Spleen (tissue), 11 donors: Measurements from ENCODE around the gene IMPG2. TPM values are rescaled to one million over a fixed set of nuclear protein-coding genes. Genes with fewer than 3 reads are reported as not detected.

Source experiments
- DNase-seq: peaks from one replicate; pipeline ENCODE4 v3.0.0-alpha.2; 2020
- H3K27ac ChIP-seq, 8 donors: fragments of 200-600 bp; sonication (generic) in 7 of 8; 1 replicate in 4 of 8; 2 replicates in 4 of 8; pipeline versions ENCODE4 v1.5.0 to v1.8.0; 2016 to 2021; ENCODE audit warnings: inconsistent platforms in 4 of 8, mild to moderate bottlenecking in 4 of 8, moderate library complexity in 1 of 8
- H3K27me3 ChIP-seq, 7 donors: fragments of 200-600 bp; sonication (generic) in 6 of 7; replicated peaks in 1 of 7; 1 replicate in 4 of 7; 2 replicates in 3 of 7; pipeline versions ENCODE4 v1.5.0 to v1.8.0; 2016 to 2021; ENCODE audit warnings: inconsistent platforms in 3 of 7, mild to moderate bottlenecking in 1 of 7
- H3K36me3 ChIP-seq, 6 donors: fragments of 200-600 bp; sonication (generic) in 5 of 6; 1 replicate in 4 of 6; 2 replicates in 2 of 6; pipeline versions ENCODE4 v1.5.0 to v1.8.0; 2016 to 2021; ENCODE audit warnings: inconsistent platforms in 2 of 6
- H3K4me1 ChIP-seq, 6 donors: fragments of 200-600 bp; sonication (generic) in 5 of 6; 1 replicate in 3 of 6; 2 replicates in 3 of 6; pipeline versions ENCODE4 v1.5.0 to v1.8.0; 2016 to 2021; ENCODE audit warnings: inconsistent platforms in 3 of 6
- H3K4me3 ChIP-seq, 8 donors: fragments of 200-600 bp; sonication (generic) in 7 of 8; 1 replicate in 4 of 8; 2 replicates in 4 of 8; pipeline versions ENCODE4 v1.5.0 to v1.8.0; 2016 to 2021; ENCODE audit warnings: inconsistent platforms in 4 of 8, mild to moderate bottlenecking in 4 of 8, moderate library complexity in 2 of 8
- H3K9me3 ChIP-seq, 8 donors: fragments of 200-600 bp; sonication (generic) in 7 of 8; 1 replicate in 4 of 8; 2 replicates in 4 of 8; pipeline versions ENCODE4 v1.5.0 to v1.8.0; 2016 to 2021; ENCODE audit warnings: inconsistent platforms in 4 of 8
- CTCF ChIP-seq, 11 experiments: fragments of 200-600 bp in 7 of 11; fragments of 450-650 bp in 4 of 11; sonication (generic) in 4 of 11; IDR thresholded peaks in 8 of 11; conservative IDR thresholded peaks in 3 of 11; 1 replicate in 7 of 11; 2 replicates in 4 of 11; pipeline versions ENCODE4 v1.4.0 to v1.8.0; 2016 to 2021; ENCODE audit warnings: antibody characterized with exemption in 11 of 11, inconsistent platforms in 4 of 11, mild to moderate bottlenecking in 1 of 11
- POLR2A ChIP-seq, 3 donors: fragments of 450-650 bp; IDR thresholded peaks; one replicate each; pipeline ENCODE4 v1.5.1; 2017; ENCODE audit warnings: antibody characterized with exemption in 3 of 3, mild to moderate bottlenecking in 1 of 3
- POLR2AphosphoS5 ChIP-seq, 3 donors: sonication (generic); formaldehyde crosslinking; IDR thresholded peaks; one replicate each; pipeline ENCODE4 v1.5.1; 2017; ENCODE audit warnings: antibody characterized with exemption in 3 of 3
- WGBS, 5 donors: extraction: QIAGEN DNeasy Blood & Tissue Kit in 3 of 5; methylation state at CpG; one replicate each; pipeline versions ENCODE4 v1.1.5 to v1.1.7; 2013 to 2018; 5-methylcytosine and 5-hydroxymethylcytosine counted together
- intact Hi-C: fragments of 100-400 bp; cut with DNase I; formaldehyde crosslinking; loops from one replicate; pipeline ENCODE4 v1.15.0; 2023; ENCODE audit warnings: low total_unique reads
- polyA plus RNA-seq, 3 donors: library from polyadenylated mRNA; stranded (reverse); fragments of 200-250 nt; gene quantifications; one replicate each; pipeline ENCODE4 v1.2.1, GENCODE V29; 2013
- total RNA-seq, 7 donors: library from RNA; depleted of rRNA in 3 of 7; stranded (reverse); fragments of >200 nt in 3 of 7; fragmentation: NEBNext Ultra II Directional in 4 of 7; extraction: Animal tissue kit (Norgen Biotek cat#: 25700) in 4 of 7; gene quantifications; one replicate each; pipeline versions ENCODE4 v1.1.0 to v1.2.1, GENCODE V29; 2016 to 2021
- donor health status: healthy with polysubstance abuse.
- donor health status: DM: no; HTN: no; CAD: no; lungs with moderate emphysema.
- donor health status: DM: no; HTN: no; CAD: no.
- donor health status: Bipolar disorder and iron deficiency.
- donor health status: healthy.
- donor health status: DM: no; HTN: no; CAD: no.
- donor health status: DM: yes; HTN: yes; CAD: no.

The IMPG2 gene
- total and polyA plus RNA-seq, 10 donors = 0.06 to 1.2 (median 0.52) TPM

GRCh38 chr3:101288294-101288693 is 32.1 kb downstream of the IMPG2 start:
- Histone ChIP-seq H3K27ac (no peak overlapping the region), H3K36me3 (no peaks in the 10 kb centered on the region), H3K9me3 (peaks cover 0 to 10% (median 5%) of the 10 kb centered on the region in 8 donors), H3K27me3 (no peaks in the 10 kb centered on the region), H3K4me3 (no peak overlapping the region), H3K4me1 (no peaks in the 10 kb centered on the region)
- WGBS, 5 donors = 75 to 93% (median 81%) methylated on average over 2 of the region's 2 CpGs
- intact Hi-C loops = no loop called here
- TF ChIP-seq POLR2AphosphoS5 (IDR thresholded peaks at IDR 0.05) (no peak), POLR2A (IDR thresholded peaks at IDR 0.05) (no peak), CTCF (IDR thresholded peaks at IDR 0.05 in 8 of 11, conservative IDR thresholded peaks at IDR 0.05 in 3 of 11) (no peak)
- no peak for DNase-seq

GRCh38 chr3:101284757-101285156 is 35.6 kb downstream of the IMPG2 start:
- Histone ChIP-seq H3K27me3 (no peaks in the 10 kb centered on the region), H3K36me3 (no peaks in the 10 kb centered on the region), H3K27ac (no peak overlapping the region), H3K4me3 (no peak overlapping the region), H3K4me1 (no peaks in the 10 kb centered on the region), H3K9me3 (peaks cover 0 to 10% (median 5%) of the 10 kb centered on the region in 8 donors)
- TF ChIP-seq CTCF (IDR thresholded peaks at IDR 0.05 in 8 of 11, conservative IDR thresholded peaks at IDR 0.05 in 3 of 11) (no peak), POLR2AphosphoS5 (IDR thresholded peaks at IDR 0.05) (no peak), POLR2A (IDR thresholded peaks at IDR 0.05) (no peak)
- 65 to 91% (median 79%) methylated on average over 1 of the region's 1 CpG for WGBS, 5 donors
- DNase-seq = no peak
- intact Hi-C loops = no loop called here

GRCh38 chr3:101281521-101282030 is 38.8 kb downstream of the IMPG2 start:
- Histone ChIP-seq H3K27ac (no peak overlapping the region), H3K36me3 (no peaks in the 10 kb centered on the region), H3K9me3 (no peaks in the 10 kb centered on the region), H3K27me3 (no peaks in the 10 kb centered on the region), H3K4me3 (no peak overlapping the region), H3K4me1 (no peaks in the 10 kb centered on the region)
- intact Hi-C loops = no loop called here
- TF ChIP-seq POLR2AphosphoS5 (IDR thresholded peaks at IDR 0.05) (no peak), POLR2A (IDR thresholded peaks at IDR 0.05) (no peak), CTCF (IDR thresholded peaks at IDR 0.05 in 8 of 11, conservative IDR thresholded peaks at IDR 0.05 in 3 of 11) (no peak)
- DNase-seq = no peak
- WGBS, 5 donors = 69 to 88% (median 82%) methylated on average over 3 of the region's 3 CpGs

- Histone ChIP-seq H3K4me3 (no peak overlapping the region), H3K27me3 (no peaks in the 10 kb centered on the region), H3K4me1 (no peaks in the 10 kb centered on the region), H3K27ac (no peak overlapping the region), H3K9me3 (no peaks in the 10 kb centered on the region), H3K36me3 (no peaks in the 10 kb centered on the region)
- no peak for DNase-seq
- WGBS, 5 donors = 83 to 95% (median 92%) methylated on average over 1 of the region's 1 CpG
- intact Hi-C loops = no loop called here
- TF ChIP-seq POLR2A (IDR thresholded peaks at IDR 0.05) = no peak
- no peak for TF ChIP-seq CTCF (IDR thresholded peaks at IDR 0.05 in 8 of 11, conservative IDR thresholded peaks at IDR 0.05 in 3 of 11)
- TF ChIP-seq POLR2AphosphoS5 (IDR thresholded peaks at IDR 0.05) = no peak
Observed at GRCh38 chr3:101279765-101280385, 40.5 kb downstream of the IMPG2 start.
